GM23248 (cell line): ENCODE data around the gene CFAP44. TPM values are rescaled to one million over a fixed set of nuclear protein-coding genes. Genes with fewer than 3 reads are reported as not detected.
"Not testable (repeated sequence)": the region's sequence is repeated elsewhere in the genome, so short reads cannot be mapped to it uniquely, and the experiment has no call there.

Source experiments
- DNase-seq: peaks from one replicate; pipeline ENCODE4 v3.0.0-alpha.2; 2015
- H2AFZ ChIP-seq: fragments of 200-600 bp; sonication (generic); 2 replicates; pipeline ENCODE4 v1.6.1; 2016; ENCODE audit warnings: antibody characterized with exemption
- H3F3A ChIP-seq: fragments of 200-600 bp; sonication (generic); 2 replicates; pipeline ENCODE4 v1.6.1; 2016; ENCODE audit warnings: mild to moderate bottlenecking, antibody characterized with exemption, mixed run types; ENCODE audit not compliant: insufficient read depth
- H3K27ac ChIP-seq: fragments of 200-600 bp; sonication (generic); 2 replicates; pipeline ENCODE4 v1.5.1; 2016; ENCODE audit warnings: mild to moderate bottlenecking
- H3K27me3 ChIP-seq: fragments of 200-600 bp; sonication (generic); replicated peaks from 2 replicates; pipeline ENCODE4 v1.6.1; 2016; ENCODE audit warnings: mild to moderate bottlenecking; ENCODE audit not compliant: insufficient read depth
- H3K36me3 ChIP-seq: fragments of 200-600 bp; sonication (generic); 2 replicates; pipeline ENCODE4 v1.6.1; 2016; ENCODE audit warnings: low read depth, mild to moderate bottlenecking
- H3K4me1 ChIP-seq: fragments of 200-600 bp; sonication (generic); 2 replicates; pipeline ENCODE4 v1.6.1; 2016; ENCODE audit warnings: mild to moderate bottlenecking; ENCODE audit not compliant: insufficient read depth
- H3K4me2 ChIP-seq: fragments of 200-600 bp; sonication (generic); one replicate; pipeline ENCODE4 v1.6.1; 2016; ENCODE audit warnings: mild to moderate bottlenecking; ENCODE audit not compliant: unreplicated experiment
- H3K4me3 ChIP-seq: fragments of 200-600 bp; sonication (generic); 2 replicates; pipeline ENCODE4 v1.5.1; 2016; ENCODE audit warnings: mild to moderate bottlenecking
- H3K79me2 ChIP-seq: fragments of 200-600 bp; sonication (generic); 2 replicates; pipeline ENCODE4 v1.6.1; 2016; ENCODE audit warnings: mild to moderate bottlenecking; ENCODE audit not compliant: insufficient read depth
- H3K9ac ChIP-seq: fragments of 200-600 bp; sonication (generic); 2 replicates; pipeline ENCODE4 v1.6.1; 2016; ENCODE audit warnings: mild to moderate bottlenecking
- H3K9me2 ChIP-seq: fragments of 200-600 bp; sonication (generic); 2 replicates; pipeline ENCODE4 v1.6.1; 2016; ENCODE audit warnings: mixed run types, mild to moderate bottlenecking, moderate library complexity; ENCODE audit not compliant: insufficient read depth
- H3K9me3 ChIP-seq: fragments of 200-600 bp; sonication (generic); one replicate; pipeline ENCODE4 v1.6.1; 2017; ENCODE audit warnings: low read depth
- H4K20me1 ChIP-seq: fragments of 200-600 bp; sonication (generic); 2 replicates; pipeline ENCODE4 v1.6.0; 2016; ENCODE audit not compliant: insufficient read depth
- EZH2 ChIP-seq: fragments of 200-600 bp; sonication (generic); IDR thresholded peaks from 2 replicates; pipeline ENCODE4 v1.6.1; 2018; ENCODE audit warnings: antibody characterized with exemption, mild to moderate bottlenecking; ENCODE audit not compliant: insufficient read depth, poor library complexity, severe bottlenecking
- EZH2phosphoT487 ChIP-seq: fragments of 200-600 bp; sonication (generic); IDR thresholded peaks from 2 replicates; pipeline ENCODE4 v1.6.1; 2018; ENCODE audit warnings: antibody characterized with exemption, moderate library complexity, mild to moderate bottlenecking, low read depth; ENCODE audit not compliant: insufficient read depth
- WGBS, 2 experiments: methylation state at CpG; one replicate each; pipeline ENCODE4 v1.1.6; 2015 to 2017; ENCODE audit warnings: low lambda C conversion rate in 2 of 2, low coverage in 1 of 2; ENCODE audit errors: missing lambda C conversion rate in 2 of 2; 5-methylcytosine and 5-hydroxymethylcytosine counted together
- in situ Hi-C: fragments of 300-500 bp; cut with MboI; formaldehyde crosslinking; loops from 2 replicates; pipeline ENCODE4 v1.15.0; 2020
- polyA plus RNA-seq: library from polyadenylated mRNA; unstranded; fragments of >200 nt; fragmentation: Nextera tagmentation; extraction: Ambion mirVana; gene quantifications from 2 replicates; pipeline ENCODE4 v1.2.1, GENCODE V29; 2016
- total RNA-seq: library from RNA; depleted of rRNA; stranded (reverse); fragments of >200 nt; shearing (Covaris generic); gene quantifications from 2 replicates; pipeline ENCODE4 v1.2.3, GENCODE V29; 2014

Gene CFAP44
- total and polyA plus RNA-seq, 2 experiments from 2014 or later: 0.55 to 1.4 TPM

DNA sequence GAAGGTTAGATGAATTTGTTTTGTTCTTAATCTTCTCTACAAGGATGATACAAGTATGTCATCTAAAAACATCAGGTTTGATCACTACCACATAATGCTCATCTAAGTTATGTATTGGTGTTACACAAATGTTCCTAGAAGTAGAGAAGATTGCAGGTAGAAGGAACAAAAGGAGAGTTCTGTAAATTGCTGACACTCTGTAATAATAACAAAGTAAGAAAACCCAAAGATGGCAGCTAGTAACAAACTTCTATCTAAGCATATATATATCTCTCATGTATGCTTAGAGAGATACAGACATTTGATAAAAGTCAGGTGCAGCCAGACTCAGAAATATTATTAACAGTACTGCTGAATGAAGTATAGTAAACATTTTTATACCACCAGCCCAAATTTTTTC lies 20.2 kb upstream of the CFAP44 start:
- Histone ChIP-seq H3K36me3 (peaks cover 7% of the 10 kb centered on the region; the same call in 1 of the 2 replicates), H4K20me1 (no peaks in the 10 kb centered on the region), H3K9me3 (no peaks in the 10 kb centered on the region), H3K4me2 (no peak overlapping the region), H3K9ac (no peak overlapping the region), H3F3A (no peaks in the 10 kb centered on the region), H2AFZ (no peak overlapping the region), H3K27ac (no peak overlapping the region), H3K4me1 (no peaks in the 10 kb centered on the region), H3K4me3 (no peak overlapping the region), H3K79me2 (no peaks in the 10 kb centered on the region), H3K27me3 (no peaks in the 10 kb centered on the region), H3K9me2 (no peaks in the 10 kb centered on the region)
- no peak for DNase-seq
- in situ Hi-C loops: no loop called here
- no peak for TF ChIP-seq EZH2phosphoT487
- TF ChIP-seq EZH2: no peak

DNA sequence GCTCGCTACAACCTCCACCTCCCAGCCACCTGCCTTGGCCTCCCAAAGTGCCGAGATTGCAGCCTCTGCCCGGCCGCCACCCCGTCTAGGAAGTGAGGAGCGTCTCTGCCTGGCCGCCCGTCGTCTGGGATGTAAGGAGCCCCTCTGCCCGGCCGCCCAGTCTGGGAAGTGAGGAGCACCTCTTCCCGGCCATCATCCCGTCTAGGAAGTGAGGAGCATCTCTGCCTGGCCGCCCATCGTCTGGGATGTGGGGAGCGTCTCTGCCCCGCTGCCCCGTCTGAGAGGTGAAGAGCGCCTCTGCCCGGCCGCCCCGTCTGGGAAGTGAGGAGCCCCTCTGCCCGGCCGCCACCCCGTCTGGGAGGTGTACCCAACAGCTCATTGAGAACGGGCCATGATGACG lies 17.3 kb upstream of the CFAP44 start:
- H3K4me3 ChIP-seq, DNase-seq, H3K9ac ChIP-seq, H4K20me1 ChIP-seq, H3F3A ChIP-seq, H3K9me2 ChIP-seq, in situ Hi-C loops, H2AFZ ChIP-seq, H3K79me2 ChIP-seq, H3K27me3 ChIP-seq, H3K4me2 ChIP-seq, H3K9me3 ChIP-seq, H3K4me1 ChIP-seq, H3K27ac ChIP-seq: not testable (repeated sequence)
- peaks cover 11% of the 10 kb centered on the region; the same call in 1 of the 2 replicates for H3K36me3 ChIP-seq
- WGBS, 2 experiments: 98 to 100% methylated on average over 2 to 19 of the region's 27 CpGs

DNA sequence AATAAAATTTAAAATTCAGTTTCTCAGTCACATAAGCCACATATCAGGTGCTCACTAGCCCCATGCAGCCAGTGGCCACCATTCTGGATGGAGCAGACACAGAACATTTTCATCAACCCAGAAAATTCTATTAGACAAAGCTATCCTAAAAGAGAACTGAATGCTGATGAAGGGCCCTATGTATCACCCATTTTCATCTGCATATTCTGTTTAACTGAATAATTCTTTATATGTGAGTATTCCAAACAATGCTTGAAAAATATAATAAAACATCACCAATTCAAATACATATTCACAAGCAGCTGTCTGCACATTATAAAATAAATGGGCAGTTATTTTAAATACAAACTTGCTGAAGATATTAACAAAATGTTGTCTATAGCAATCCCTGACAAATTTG lies 14.2 kb upstream of the CFAP44 start:
- Histone ChIP-seq H3K4me1 (no peaks in the 10 kb centered on the region), H3F3A (no peaks in the 10 kb centered on the region), H4K20me1 (no peaks in the 10 kb centered on the region), H2AFZ (no peak overlapping the region), H3K36me3 (peaks cover 11% of the 10 kb centered on the region; the same call in 1 of the 2 replicates), H3K27ac (no peak overlapping the region), H3K9me2 (no peaks in the 10 kb centered on the region), H3K9me3 (no peaks in the 10 kb centered on the region), H3K4me2 (no peak overlapping the region), H3K27me3 (no peaks in the 10 kb centered on the region), H3K9ac (no peak overlapping the region), H3K79me2 (no peaks in the 10 kb centered on the region), H3K4me3 (no peak overlapping the region)
- no peak for TF ChIP-seq EZH2
- no peak for TF ChIP-seq EZH2phosphoT487
- no peak for DNase-seq
- in situ Hi-C loops: no loop called here

DNA sequence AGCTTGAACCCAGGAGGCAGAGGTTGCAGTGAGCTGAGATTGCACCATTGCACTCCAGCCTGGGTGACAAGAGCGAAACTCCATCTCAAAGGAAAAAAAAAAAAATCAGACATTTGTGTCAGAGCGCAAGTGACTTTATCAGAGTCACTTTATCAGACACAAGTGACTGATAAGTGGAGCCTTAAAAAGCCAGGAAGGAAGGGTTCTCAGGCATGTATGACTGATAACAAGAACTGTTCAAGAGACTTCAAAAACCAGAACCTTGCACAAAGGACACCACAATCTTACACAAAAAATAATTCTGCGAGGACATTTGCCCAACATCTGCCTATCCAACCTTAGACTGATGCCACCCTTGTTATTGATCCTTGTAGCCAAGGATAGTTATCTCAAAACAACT lies 13.3 kb upstream of the CFAP44 start:
- no peak overlapping the region for H3K4me3 ChIP-seq
- H3K4me2 ChIP-seq: no peak overlapping the region
- no peaks in the 10 kb centered on the region for H3K79me2 ChIP-seq
- no peak for TF ChIP-seq EZH2
- no peak for TF ChIP-seq EZH2phosphoT487
- WGBS, 2 experiments: 96 to 100% methylated on average over 3 of the region's 3 CpGs
- H3F3A ChIP-seq: no peaks in the 10 kb centered on the region
- no peak overlapping the region for H2AFZ ChIP-seq
- H4K20me1 ChIP-seq: no peaks in the 10 kb centered on the region
- H3K36me3 ChIP-seq: peaks cover 4% of the 10 kb centered on the region; the same call in 1 of the 2 replicates
- H3K9ac ChIP-seq: no peak overlapping the region
- H3K27ac ChIP-seq: no peak overlapping the region
- in situ Hi-C loops: no loop called here
- no peaks in the 10 kb centered on the region for H3K4me1 ChIP-seq
- no peaks in the 10 kb centered on the region for H3K27me3 ChIP-seq
- no peak for DNase-seq
- H3K9me2 ChIP-seq: no peaks in the 10 kb centered on the region
- no peaks in the 10 kb centered on the region for H3K9me3 ChIP-seq

DNA sequence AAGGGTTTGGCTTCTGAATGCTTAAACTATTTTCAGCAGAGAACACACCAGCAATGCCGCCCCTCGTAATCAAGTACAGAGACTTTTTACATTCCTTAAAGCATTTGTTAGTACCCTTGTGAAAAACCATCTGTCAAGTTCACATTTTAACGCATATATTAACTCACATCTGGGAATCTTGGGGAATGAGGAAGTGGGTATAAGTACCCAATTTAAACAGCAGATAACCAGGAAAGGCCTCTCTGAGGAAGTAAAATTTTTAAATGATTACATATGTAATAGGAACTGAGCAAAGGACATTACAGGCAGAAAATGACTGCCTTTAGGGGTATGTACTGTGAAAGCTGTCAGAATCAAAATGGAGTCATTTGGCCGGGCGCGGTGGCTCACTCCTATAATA lies 12.8 kb upstream of the CFAP44 start:
- no peak overlapping the region for H3K4me2 ChIP-seq
- no peaks in the 10 kb centered on the region for H3K4me1 ChIP-seq
- H3K9me2 ChIP-seq: no peaks in the 10 kb centered on the region
- H4K20me1 ChIP-seq: no peaks in the 10 kb centered on the region
- in situ Hi-C loops: no loop called here
- no peaks in the 10 kb centered on the region for H3K27me3 ChIP-seq
- no peak for DNase-seq
- H3F3A ChIP-seq: no peaks in the 10 kb centered on the region
- H3K27ac ChIP-seq: no peak overlapping the region
- no peak for TF ChIP-seq EZH2
- TF ChIP-seq EZH2phosphoT487: no peak
- H3K9me3 ChIP-seq: no peaks in the 10 kb centered on the region
- H3K9ac ChIP-seq: no peak overlapping the region
- peaks cover 4% of the 10 kb centered on the region; the same call in 1 of the 2 replicates for H3K36me3 ChIP-seq
- no peaks in the 10 kb centered on the region for H3K79me2 ChIP-seq
- H2AFZ ChIP-seq: no peak overlapping the region
- H3K4me3 ChIP-seq: no peak overlapping the region
- WGBS, 2 experiments: 94% methylated on average over 6 of the region's 6 CpGs
